ENCODE data around the gene HS6ST1.

HS6ST1 gene

DNA sequence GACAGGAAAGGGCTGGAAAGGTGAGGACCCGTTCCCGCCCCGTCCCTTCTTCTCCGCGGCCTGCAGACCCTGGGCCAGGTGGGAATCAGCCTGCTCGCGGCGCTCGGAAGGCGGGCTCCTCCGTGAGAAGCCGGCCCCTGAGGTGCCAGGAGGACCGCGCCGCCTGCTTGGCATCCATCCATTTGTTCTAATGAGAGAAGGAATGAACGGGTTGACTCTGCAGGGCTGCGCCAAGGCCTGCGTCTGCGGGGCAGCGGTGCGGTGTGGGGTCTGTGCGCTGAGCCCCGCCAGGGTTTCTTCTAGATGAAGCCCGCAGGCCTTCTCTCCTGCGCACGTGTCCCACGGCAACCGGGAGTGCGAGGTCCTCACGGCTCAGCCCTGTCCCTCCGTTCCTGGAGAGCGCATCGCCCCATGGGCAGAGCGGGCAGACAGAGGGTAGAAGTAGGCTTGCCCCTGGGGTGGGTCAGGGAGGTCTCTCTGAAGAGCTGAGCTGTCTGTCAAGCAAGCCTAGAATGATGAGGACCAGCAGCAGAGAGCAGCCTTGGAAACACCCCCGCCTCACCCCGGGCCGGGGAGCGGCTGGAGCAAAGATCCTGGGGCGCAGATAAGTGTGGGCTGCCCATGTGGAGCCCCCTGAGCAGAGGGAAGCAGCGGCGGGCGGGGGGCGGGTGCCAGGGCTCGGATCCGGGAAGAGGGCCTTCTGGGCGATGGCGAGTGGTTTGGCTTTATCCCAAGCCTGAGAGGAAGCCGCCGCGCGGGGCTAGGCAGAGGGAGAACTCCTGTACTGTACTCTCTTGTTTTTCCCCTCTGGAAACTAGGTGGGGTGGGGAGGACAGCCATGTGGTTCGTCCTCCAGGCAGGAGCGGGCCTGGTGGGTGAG, 27.9 kb upstream of the HS6ST1 start:
- no peaks in the 10 kb centered on the region for H3K36me3 ChIP-seq (replicated peaks)
- H3K4me3 ChIP-seq (ENCODE audit: low read depth, low read length): no peak overlapping the region
- no peak overlapping the region for H3K27ac ChIP-seq
- no peak for DNase-seq
- in situ Hi-C loops (cut with HindIII; ENCODE audit: low pct_ligation_motif_present, low sequenced_read_pairs): no loop called here
- TF ChIP-seq, protein P1, sequence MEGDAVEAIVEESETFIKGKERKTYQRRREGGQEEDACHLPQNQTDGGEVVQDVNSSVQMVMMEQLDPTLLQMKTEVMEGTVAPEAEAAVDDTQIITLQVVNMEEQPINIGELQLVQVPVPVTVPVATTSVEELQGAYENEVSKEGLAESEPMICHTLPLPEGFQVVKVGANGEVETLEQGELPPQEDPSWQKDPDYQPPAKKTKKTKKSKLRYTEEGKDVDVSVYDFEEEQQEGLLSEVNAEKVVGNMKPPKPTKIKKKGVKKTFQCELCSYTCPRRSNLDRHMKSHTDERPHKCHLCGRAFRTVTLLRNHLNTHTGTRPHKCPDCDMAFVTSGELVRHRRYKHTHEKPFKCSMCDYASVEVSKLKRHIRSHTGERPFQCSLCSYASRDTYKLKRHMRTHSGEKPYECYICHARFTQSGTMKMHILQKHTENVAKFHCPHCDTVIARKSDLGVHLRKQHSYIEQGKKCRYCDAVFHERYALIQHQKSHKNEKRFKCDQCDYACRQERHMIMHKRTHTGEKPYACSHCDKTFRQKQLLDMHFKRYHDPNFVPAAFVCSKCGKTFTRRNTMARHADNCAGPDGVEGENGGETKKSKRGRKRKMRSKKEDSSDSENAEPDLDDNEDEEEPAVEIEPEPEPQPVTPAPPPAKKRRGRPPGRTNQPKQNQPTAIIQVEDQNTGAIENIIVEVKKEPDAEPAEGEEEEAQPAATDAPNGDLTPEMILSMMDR (IDR thresholded peaks at IDR 0.05; ENCODE audit: low read depth, low read length, missing control alignments): no peak
- H3K27me3 ChIP-seq (replicated peaks): no peaks in the 10 kb centered on the region

DNA sequence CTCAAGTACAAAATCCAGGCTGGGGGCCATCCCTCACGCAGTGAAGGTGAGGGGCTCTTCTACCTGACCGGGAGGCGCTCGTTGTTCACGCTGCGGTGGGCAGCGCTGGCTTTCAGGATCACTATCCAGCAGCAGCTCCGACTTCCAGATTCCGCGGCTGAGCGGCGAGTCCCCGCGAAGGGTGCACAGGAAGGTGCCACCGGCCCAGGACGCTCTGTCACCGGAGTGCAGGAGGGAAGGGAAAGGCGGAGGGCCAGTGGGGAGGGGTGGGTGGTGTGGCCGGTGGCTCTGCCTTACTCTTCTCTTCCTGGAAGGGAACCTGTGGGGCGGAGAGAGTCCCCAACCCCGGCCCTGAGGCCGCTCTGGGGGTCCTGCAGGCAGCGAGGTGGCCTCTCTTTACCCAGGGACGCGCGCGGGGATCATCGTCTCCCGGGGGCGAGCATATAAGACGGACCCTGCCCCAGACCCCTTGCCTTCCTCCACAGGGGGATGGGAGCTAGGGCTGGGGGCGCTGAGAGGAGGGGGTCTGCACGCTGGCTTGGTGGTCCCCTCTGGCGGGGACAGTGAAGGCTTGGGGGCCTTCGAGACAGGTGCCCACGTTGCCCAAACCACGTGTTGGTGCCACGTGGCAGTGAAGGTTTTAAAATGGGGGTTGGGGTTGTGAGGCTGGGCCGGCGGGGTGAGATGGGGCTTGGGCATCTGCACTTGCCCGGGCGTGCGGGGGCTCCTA, 26.9 kb upstream of the HS6ST1 start:
- no peaks in the 10 kb centered on the region for H3K27me3 ChIP-seq (replicated peaks)
- no peak for DNase-seq
- H3K27ac ChIP-seq: no peak overlapping the region
- no peaks in the 10 kb centered on the region for H3K36me3 ChIP-seq (replicated peaks)
- in situ Hi-C loops (cut with HindIII; ENCODE audit: low pct_ligation_motif_present, low sequenced_read_pairs): no loop called here
- TF ChIP-seq, protein P1 (IDR thresholded peaks at IDR 0.05; ENCODE audit: low read depth, low read length, missing control alignments): no peak
- H3K4me3 ChIP-seq (ENCODE audit: low read depth, low read length): no peak overlapping the region

DNA sequence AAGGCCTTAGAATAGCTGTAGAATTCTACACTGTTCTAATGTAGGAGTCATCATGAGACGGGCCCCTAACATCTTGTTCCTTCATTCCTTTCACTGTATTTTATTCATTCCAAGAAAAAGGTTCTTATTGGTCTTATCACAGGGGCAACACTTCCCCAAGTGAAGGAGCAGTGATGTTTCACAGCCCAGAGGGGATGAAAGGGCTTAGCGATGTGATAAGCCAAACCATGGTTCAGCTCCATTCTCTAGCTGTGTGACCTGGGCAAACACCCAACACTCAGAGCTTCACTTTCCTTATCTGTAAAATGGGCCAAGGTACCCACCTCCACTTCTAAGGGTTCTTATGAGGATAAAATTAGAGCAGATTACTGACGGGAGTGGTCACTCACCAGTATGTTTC, 25.4 kb upstream of the HS6ST1 start:
- TF ChIP-seq, protein P1 (IDR thresholded peaks at IDR 0.05; ENCODE audit: low read depth, low read length, missing control alignments): no peak
- H3K27ac ChIP-seq: no peak overlapping the region
- H3K36me3 ChIP-seq (replicated peaks): no peaks in the 10 kb centered on the region
- no peak for DNase-seq
- H3K27me3 ChIP-seq (replicated peaks): no peaks in the 10 kb centered on the region
- H3K4me3 ChIP-seq (ENCODE audit: low read depth, low read length): no peak overlapping the region
- in situ Hi-C loops (cut with HindIII; ENCODE audit: low pct_ligation_motif_present, low sequenced_read_pairs): no loop called here

DNA sequence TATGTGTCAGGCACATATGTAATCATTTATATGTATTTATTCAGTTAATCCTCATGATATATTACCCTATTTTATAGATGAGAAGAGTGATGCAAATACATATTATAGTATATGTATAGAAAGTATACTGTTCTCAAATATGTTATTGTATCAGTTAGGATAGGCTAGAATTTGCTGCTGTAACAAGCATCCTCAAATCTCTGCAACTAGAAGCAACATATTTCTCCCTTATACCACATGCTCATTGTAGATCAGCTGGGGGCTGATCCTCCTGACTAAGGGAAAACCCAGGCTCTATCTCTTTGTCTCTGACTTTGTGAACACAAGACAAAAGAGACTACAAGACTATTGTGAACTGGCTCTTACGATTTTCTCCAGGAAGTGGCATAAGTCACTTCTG, 24.8 kb upstream of the HS6ST1 start:
- in situ Hi-C loops (cut with HindIII; ENCODE audit: low pct_ligation_motif_present, low sequenced_read_pairs): no loop called here
- Histone ChIP-seq H3K27ac (no peak overlapping the region), H3K27me3 (replicated peaks) (no peaks in the 10 kb centered on the region), H3K36me3 (replicated peaks) (no peaks in the 10 kb centered on the region), H3K4me3 (ENCODE audit: low read depth, low read length) (no peak overlapping the region)
- TF ChIP-seq, protein P1 (IDR thresholded peaks at IDR 0.05; ENCODE audit: low read depth, low read length, missing control alignments): no peak
- no peak for DNase-seq

DNA sequence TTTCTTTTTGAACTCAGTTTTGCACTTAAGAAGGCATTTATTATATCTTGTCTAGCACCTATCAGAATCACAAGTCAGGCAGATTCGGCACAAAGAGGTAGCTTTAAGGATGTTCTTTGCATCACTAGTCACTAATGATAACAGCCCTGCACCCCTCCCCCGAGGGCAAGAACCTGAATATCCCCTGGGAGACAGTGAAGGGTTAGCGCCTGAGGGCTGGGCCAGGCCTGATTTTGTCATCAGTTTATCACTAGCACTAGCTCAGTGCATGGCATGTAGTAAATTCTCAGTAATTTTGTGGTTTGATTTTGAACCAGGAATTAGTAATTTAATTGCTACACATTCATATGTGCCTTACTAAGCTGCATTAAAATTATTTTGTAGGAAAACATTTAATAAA, 23.9 kb upstream of the HS6ST1 start:
- no peaks in the 10 kb centered on the region for H3K27me3 ChIP-seq (replicated peaks)
- no peaks in the 10 kb centered on the region for H3K36me3 ChIP-seq (replicated peaks)
- no peak overlapping the region for H3K4me3 ChIP-seq (ENCODE audit: low read depth, low read length)
- in situ Hi-C loops (cut with HindIII; ENCODE audit: low pct_ligation_motif_present, low sequenced_read_pairs): no loop called here
- H3K27ac ChIP-seq: no peak overlapping the region
- no peak for DNase-seq
- TF ChIP-seq, protein P1 (IDR thresholded peaks at IDR 0.05; ENCODE audit: low read depth, low read length, missing control alignments): no peak
